NCI-H774 (cell line): ENCODE data around the gene NR0B2.
"Not testable (repeated sequence)": the region's sequence is repeated elsewhere in the genome, so short reads cannot be mapped to it uniquely, and the experiment has no call there.

Experiments
- DNase-seq: peaks from one replicate; lab custom pipeline; 2025; lab: John Stamatoyannopoulos, UW

The NR0B2 gene

DNA sequence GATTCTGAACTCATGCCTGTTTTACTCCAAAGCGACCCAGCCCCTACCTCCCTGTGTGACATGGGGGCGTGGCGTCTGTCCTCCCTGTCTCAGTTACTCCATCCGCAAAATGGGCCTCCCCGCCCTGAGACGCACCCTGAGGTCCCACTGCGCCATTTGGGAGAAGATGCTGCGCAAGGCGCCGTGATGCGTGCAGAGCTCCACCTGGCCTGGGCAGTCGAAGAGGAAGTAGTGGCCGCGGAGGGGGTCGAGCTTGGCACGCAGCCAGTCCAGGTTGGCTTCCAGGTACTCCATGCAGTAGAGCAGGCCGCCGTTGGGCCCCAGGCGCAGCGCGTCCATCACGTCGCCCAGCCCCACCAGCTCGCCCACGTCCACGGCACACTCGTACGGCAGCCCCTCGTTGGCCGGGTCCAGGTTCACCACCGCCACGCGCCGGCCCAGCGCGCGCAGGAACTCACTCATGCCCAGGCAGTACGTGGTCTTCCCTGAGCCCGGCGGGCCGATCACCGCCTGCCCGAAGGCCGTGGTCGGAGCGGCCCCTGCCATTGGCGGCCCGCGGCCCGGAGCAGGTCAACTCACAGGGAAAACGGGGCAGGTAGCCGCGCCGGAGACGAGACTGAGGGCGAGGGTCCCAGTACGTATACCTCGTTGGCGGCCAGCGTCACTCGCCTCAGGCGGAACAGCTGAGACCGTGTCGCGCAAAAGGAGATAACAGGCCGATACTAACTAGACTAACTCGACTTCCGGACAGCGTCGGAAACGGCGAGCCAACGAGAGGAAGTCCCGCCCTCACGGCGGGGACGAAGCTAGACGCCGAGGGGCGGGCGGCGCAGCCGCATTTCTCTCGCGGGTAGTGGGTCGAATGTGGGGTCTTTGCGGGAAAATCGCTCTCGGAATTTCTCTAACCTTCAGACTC is 24.0 kb downstream of the NR0B2 start, which contains the start of gene GPN2:
Gene GPN2, minus strand, starts transcription at position 733 of the 916 bp plus-strand sequence. Its CDS starts 187 bp downstream, at position 546.
- peak; percentile 27 for DNase-seq

- no peak for DNase-seq
These were observed 25.5 kb downstream of the NR0B2 start for GRCh38 chr1:26888231-26888630.

GRCh38 chr1:26887125-26887524 is 26.6 kb downstream of the NR0B2 start:
- no peak for DNase-seq

- DNase-seq = no peak
These were observed 30.9 kb downstream of the NR0B2 start for GRCh38 chr1:26882696-26883463.

- not testable (repeated sequence) for DNase-seq
These were observed 32.2 kb downstream of the NR0B2 start for GRCh38 chr1:26881611-26882010.

- no peak for DNase-seq
These were observed 34.0 kb downstream of the NR0B2 start for GRCh38 chr1:26879793-26880192.

GRCh38 chr1:26877326-26877725 is 36.4 kb downstream of the NR0B2 start:
- no peak for DNase-seq

DNA sequence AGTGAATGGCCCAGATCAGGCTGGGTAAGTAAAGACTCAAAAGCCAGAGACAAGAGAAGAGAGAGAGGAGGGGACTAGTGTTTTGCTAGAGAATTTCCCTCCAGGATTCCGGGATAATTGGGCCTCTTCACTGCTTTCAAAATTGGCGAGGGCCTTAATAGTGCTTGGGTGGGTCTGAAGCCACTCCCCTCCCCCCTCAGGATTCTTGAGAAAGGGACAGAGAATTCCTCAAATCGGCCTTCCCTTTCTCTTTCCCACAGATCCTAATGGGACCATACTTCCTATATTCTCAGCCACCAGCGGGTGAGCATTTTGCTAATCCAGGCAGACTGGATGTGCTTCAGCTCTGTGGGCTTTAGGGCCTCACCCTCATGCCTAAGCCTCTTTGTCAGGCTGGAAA is 38.9 kb downstream of the NR0B2 start:
- no peak for DNase-seq

DNA sequence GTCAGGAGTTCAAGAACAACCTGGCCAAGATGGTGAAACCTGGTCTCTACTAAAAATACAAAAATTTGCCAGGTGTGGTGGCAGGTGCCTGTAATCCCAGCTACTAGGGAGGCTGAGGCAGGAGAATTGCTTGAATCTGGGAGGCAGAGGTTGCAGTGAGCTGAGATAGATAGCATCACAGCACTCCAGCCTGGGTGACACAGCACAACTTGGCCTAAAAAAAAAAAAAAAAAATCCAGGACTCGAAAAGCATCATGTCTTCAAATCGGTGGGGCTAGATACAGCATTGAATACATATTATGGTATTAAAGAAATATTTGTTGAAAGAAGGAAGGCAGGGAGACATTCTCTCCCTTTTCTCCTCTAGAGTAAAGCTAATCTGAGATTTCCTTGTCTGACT is 40.7 kb downstream of the NR0B2 start:
- not testable (repeated sequence) for DNase-seq

- peak; percentile 91 for DNase-seq
These were observed 48.9 kb downstream of the NR0B2 start for GRCh38 chr1:26864610-26865480.

DNA sequence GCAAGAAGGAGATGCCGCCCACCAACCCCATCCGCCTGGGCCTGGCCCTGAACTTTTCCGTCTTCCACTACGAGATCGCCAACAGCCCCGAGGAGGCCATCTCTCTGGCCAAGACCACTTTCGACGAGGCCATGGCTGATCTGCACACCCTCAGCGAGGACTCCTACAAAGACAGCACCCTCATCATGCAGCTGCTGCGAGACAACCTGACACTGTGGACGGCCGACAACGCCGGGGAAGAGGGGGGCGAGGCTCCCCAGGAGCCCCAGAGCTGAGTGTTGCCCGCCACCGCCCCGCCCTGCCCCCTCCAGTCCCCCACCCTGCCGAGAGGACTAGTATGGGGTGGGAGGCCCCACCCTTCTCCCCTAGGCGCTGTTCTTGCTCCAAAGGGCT is 50.1 kb downstream of the NR0B2 start:
- no peak for DNase-seq

DNA sequence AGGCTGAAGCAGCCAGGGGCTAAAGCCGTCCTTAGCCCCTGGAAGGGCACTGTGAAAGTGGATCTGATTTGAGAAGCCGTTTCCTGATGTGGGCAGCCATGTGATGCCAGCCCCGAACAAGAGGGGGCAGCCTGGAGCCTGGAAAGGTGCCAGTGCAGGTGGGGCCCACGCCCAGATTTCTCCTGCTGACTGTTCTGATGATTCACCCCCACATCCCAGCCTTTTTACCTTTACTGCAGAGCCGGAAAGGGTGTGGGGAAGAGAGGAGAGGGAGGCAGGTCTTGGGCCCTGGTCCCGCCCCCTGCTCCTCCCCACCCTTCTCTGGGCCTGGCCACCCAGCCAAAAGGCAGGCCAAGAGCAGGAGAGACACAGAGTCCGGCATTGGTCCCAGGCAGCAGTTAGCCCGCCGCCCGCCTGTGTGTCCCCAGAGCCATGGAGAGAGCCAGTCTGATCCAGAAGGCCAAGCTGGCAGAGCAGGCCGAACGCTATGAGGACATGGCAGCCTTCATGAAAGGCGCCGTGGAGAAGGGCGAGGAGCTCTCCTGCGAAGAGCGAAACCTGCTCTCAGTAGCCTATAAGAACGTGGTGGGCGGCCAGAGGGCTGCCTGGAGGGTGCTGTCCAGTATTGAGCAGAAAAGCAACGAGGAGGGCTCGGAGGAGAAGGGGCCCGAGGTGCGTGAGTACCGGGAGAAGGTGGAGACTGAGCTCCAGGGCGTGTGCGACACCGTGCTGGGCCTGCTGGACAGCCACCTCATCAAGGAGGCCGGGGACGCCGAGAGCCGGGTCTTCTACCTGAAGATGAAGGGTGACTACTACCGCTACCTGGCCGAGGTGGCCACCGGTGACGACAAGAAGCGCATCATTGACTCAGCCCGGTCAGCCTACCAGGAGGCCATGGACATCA is 50.7 kb downstream of the NR0B2 start, which contains the start of gene SFN:
Gene SFN, plus strand, starts transcription at position 369 of the 904 bp plus-strand sequence. Its CDS starts 64 bp downstream, at position 433.
- DNase-seq = peak; percentile 72

DNA sequence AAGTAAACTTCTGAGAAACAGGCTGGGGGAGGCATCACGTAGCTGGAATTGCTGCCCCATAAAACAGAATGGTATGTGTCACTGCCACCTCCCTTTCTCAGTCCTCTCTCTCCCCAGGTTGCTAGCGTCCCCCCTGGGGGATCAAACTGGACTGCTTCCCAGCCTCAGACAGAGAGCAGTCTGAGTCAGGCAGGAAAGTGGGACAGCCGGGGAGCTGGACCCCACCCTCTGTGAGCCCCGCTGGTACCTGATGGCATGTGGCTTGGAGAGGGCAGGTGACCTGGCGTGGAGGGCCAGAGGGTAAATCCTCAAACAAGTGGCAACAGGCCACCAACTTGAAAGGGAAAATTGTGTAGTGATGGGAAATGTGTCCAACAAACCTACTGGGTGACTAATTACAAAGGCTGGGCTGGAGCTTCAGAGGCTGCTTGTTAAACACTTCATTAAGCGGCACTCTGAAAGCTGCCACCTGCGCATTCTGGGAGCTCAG is 51.8 kb downstream of the NR0B2 start:
- no peak for DNase-seq
